Endothelial cell of hepatic sinusoid (primary cell): ENCODE measurements around the gene ROPN1L.

ENCODE experiments used
- in situ Hi-C: cut with HindIII; loops from 2 replicates; pipeline ENCODE4 v1.10.0; 2017; ENCODE audit warnings: low sequenced_read_pairs

ROPN1L gene

GRCh38 chr5:10456583-10457420 lies 15.1 kb downstream of the ROPN1L start:
- in situ Hi-C loops = no loop called here

DNA sequence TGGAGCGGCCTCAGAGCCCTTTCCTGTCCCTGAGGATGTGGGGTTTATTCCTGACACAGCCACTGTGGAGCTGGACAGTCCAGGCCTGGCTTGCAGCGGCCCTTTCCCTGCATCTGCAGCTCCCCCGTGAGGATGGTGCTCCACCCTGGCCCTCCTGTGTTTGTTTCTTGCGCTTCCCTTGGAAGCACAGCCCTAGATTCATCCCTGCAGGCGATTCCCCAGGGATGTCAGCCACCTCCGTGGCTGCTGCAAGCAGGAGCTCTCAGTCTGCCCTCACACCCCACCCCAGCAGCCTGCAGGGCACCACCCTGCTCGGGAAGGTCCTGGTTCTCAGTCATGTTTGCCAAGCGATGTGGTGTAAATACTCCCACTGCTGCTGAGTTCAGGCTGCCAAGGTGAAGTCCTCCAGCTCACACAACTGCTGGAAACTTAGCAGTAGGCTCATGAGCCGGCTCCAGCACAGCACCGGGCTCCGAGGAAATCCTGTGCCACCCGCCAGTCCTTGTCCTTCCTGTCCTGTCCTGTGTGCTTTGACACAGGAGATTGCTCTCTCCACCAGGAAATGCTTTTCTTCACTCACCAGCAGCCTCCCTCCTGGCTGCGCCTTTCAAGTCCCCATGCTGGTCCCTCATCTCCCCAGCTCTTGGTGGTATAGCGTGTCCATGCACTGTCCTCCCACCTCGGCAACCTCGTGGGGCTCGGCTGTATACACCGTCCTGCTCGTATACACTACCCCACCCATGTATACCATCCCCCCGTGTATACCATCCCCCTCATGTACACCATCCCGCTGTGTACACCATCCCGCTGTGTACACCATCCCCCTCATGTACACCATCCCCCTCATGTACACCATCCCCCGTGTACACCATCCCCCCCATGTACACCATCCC lies 16.2 kb downstream of the ROPN1L start:
- in situ Hi-C loops = no loop called here

DNA sequence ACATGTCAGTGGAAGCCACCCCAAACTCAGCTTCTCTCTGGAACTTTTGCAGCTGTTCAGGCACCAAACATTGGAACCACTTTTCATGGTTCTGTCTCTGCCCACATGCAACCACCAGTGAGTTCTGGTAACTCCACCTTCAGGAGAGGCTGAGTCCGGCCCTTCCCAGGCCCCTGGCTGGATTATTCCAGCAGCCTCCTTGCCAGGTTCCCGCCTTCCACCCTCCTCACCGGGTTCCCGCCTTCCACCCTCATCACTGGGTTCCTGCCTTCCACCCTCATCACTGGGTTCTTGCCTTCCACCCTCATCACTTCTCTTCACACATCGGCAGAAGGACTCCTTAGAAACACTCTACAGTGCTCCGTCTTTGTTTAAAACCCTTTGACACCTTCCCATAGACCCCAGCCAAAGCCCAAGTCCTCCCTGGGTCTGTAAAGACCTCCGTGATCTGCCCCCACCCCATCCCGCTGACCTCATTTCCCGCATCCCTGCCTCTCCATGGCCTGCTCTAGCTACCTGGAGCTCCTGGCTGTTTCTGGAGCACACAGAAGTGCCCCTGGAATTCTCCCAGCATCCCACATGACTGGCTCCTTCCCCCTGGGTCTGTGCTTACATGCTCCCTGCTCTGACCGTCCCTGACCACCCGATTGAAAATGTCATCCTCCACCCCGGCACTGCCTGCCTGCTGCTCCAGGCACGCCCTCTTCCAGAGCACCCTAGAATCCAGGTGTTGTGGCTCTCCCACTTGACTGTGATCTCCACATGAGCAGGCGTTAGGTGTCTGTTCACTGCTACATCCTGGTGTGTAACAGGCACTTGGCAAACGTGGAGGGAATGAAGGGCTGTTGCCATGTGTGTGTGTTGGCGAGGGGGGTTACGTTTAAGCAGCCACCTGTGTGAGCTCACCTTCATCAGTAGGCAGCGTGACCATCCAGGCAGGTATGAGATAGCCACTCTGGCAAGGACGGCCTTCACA lies 17.7 kb downstream of the ROPN1L start:
- in situ Hi-C loops = no loop called here

DNA sequence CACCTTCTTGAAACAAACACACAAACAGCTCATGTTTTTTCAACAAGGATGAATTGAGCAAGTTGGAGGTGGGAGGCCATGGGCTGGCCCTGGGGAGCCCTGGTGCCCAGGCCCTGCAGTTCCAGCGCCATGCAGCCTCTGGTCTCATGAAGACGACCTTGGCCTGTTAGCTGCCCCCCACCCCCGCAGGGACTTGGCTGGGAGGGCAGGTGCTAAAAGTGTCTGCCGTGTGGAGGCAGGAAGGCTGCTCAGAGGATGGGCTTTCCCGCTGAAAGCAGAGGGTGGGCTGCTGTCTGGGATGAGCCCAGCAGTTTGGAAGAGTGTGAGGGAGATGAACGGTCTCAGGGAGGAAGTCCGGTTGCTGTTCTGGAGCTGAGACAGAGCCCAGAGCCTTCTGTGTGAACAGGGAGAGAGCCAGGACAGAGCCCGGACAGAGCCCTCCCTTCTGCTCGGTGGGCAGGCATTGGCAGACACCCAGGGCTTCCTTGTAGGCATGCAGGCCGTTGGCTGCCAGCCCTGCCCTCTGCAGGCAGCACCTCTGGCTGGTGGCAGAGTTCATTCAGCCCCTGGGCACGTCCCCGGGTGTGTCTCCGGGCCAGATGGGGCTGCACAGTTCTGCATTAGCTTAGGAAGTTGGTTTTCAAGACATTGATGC lies 18.7 kb downstream of the ROPN1L start:
- in situ Hi-C loops = no loop called here

GRCh38 chr5:10461041-10461440 lies 19.4 kb downstream of the ROPN1L start:
- in situ Hi-C loops = no loop called here

DNA sequence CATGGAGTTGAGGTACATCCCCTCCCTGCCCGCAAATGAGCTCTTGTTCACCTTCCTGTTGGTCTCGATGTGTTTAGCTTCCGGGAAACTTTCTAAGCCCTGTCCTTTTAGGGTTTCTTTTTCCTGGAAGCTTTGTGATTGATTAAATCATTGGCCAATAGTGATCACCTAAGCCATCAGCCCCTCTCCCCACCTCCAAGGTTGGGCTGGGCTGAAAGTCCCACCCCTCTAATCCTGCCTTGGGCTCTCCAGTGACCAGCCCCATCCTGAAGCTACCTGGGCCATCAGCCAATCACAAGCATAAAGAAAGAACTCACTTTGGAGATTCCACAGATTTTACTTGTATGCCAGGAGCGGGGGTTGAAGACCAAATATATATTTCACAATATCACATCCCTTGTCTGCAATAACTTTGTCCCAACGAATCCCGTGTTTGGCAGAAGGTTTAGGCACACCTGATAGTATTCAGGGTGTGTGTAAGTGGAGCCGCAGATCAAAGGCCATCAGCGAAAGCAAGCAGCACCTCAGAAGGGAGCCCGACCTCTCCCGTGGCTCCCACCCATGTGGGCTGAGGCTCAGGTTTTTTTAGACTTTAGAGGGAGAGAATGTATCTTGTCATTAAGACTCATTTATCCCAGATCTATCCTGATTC lies 20.4 kb downstream of the ROPN1L start:
- in situ Hi-C loops = no loop called here

- in situ Hi-C loops = no loop called here
Observed at GRCh38 chr5:10463566-10463965, 21.9 kb downstream of the ROPN1L start.

GRCh38 chr5:10464173-10464572 lies 22.5 kb downstream of the ROPN1L start:
- in situ Hi-C loops = no loop called here

DNA sequence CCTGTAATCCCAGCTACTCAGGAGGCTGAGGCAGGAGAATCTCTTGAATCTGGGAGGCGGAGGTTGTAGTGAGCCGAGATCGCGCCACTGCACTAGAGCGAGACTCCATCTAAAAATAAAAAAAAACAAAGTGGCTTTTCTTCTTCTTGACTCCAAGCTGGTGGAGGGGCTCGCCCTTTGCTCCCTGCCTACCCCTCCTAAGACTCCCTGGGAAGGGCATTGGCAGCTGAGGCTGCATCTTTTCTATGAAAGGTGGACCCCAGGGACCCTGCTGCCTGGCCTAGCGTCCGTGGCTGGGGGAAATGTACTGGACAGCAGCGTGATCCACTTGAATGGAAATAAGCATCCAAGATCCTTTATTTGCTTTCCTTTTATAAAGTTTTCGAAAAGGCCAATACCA lies 24.0 kb downstream of the ROPN1L start:
- in situ Hi-C loops = no loop called here

DNA sequence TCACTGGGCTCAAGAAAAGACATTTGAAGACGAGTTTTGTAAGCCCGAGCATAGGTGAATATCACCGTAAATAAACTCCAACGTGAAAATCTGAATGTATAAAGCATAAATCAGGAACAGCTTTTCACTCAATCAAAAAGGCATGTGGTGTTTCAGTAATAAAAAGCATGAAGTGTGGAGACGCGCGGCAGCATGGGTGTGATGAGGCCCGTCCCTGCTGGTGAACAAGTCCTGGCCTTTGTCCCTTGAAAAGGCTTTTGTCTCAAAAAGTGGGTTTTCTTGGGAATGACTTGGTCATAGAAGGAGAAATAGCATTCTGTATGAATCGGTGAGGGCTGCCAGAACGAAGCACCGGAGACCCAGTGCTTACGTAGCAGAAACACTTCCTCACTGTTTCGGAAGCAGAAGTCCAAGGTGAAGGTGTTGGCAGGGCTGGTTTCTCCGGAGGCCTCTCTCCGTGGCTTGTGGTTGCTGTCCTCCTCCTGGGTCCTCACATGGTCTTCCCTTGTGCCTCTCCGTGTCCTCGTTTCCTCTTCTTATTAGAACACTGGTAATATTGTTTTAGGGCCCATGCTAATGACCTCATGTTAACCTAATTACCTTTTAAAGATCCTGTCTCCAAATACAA lies 24.9 kb downstream of the ROPN1L start:
- in situ Hi-C loops = no loop called here

GRCh38 chr5:10467281-10468198 lies 25.9 kb downstream of the ROPN1L start:
- in situ Hi-C loops = no loop called here

- in situ Hi-C loops = no loop called here
Observed at GRCh38 chr5:10468256-10468655, 26.6 kb downstream of the ROPN1L start.

DNA sequence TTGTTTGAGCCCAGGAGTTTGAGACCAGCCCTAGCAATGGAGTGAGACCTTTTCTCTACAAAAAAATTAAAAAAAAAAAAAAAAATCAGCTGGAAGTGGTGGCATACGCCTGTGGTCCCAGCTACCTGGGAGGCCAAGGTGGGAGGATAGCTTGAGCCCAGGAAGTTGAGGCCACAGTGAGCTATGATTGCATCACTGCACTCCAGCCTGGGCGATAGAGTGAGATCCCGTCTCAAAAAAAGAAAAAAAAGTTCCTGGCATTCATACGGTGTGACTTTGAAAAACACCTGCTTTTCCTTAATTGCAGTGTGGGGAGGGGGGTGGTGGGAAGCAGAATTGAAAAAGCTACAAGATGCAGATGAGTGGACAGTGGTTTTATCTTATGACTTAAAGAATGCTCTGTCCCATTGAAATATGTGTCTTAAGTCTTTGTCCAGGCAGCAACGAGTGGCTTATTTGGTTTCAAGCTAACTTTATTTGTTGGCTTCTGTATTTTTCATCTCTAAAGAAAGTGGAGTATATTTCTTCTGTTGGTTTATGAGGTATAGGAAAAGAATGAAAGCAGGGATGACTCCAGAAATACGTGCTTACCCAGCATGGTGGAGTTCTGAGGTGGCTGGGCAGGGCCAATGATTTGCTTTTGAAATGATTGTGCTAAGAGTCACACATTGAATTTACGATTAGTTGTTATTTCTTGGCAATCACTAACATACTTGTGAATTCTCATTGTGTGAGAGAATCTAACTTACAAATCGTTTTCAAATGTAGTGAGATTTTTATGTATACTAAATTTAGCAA lies 27.8 kb downstream of the ROPN1L start:
- in situ Hi-C loops = no loop called here

DNA sequence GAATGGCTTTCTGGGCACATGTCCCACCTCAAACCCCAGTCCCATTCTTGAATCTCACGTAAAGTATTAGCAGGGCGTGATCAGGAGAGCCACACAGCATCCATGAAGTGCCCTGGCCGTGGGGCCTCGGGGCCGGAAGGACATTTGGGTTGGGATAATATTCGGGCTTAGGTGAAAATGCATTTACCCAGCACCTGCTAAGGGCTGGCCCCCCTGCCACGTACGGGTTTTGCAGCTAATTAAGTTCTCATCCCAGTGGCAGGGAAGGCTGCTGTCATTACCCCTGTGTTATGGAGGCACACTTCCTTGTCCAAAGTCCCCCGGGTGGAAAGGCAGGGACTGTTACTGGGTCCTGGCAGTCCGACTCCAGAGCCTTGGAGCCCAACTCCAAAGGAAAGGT lies 29.0 kb downstream of the ROPN1L start:
- in situ Hi-C loops = no loop called here

DNA sequence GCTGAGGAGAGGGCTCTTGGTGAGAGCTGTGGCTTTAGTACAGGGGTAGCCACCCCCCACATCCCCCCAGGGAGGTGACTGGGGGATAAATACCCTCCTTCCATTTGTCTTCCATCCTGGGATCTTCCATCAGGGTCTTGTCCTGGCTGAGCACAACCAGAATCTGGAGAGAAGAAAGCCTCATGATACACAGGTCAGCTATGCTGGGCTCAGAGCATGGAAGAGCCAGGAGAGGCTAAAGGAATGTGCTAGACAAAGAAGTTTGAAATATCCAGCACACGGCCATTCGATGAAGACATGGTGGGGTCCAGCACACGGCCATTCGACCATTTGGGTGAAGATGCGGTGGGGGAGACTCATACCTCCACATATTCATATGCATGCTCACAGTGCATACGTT lies 30.0 kb downstream of the ROPN1L start:
- in situ Hi-C loops = no loop called here

- in situ Hi-C loops = no loop called here
Observed at GRCh38 chr5:10474521-10475075, 32.9 kb downstream of the ROPN1L start.
